ENCODE results near the gene TFEB. TPM values are rescaled to one million over a fixed set of nuclear protein-coding genes. Genes with fewer than 3 reads are reported as not detected.
A peak's percentile ranks its signal among the peaks of the same experiment; 100 is the strongest.

The TFEB gene
- total RNA-seq, 1 experiment from 2014 or later = 1.8 TPM

DNA sequence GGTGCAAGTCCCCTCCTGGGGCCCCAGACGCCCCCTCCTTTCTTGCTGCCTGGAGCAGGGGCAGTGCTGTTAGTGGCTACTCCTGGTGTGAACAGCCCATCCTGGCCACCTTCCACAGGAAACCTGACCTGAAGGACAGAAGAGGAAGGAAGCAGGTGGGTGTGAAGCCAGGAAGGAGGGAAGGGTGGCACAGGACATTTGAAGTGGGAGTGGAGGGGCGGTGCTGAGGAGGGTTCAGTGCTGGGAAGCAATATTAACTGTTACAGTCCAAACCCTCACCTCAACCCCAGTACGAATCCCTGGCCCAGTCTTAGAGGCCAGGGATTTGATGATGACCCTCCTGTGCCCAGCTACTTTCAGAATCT is 45.9 kb upstream of the TFEB start:
- no peaks in the 10 kb centered on the region for H3K27me3 ChIP-seq (replicated peaks; ENCODE audit: insufficient read depth, low read depth, low read length, poor library complexity)
- no TSS peak for BruUV-seq (replicated peaks)
- H3K4me3 ChIP-seq (ENCODE audit: low read depth, low read length, poor library complexity, severe bottlenecking) = peak overlapping the region; percentile 81
- ChIA-PET CTCF (interaction anchor here (1.6 kb wide), 1 partner anchor 413 kb away, joined by 5 read pairs; no protein-coding TSS in a partner anchor), POLR2A (ENCODE audit: low non-redundant PET) (no interaction called here)
- peaks cover 22% of the 10 kb centered on the region for H3K4me1 ChIP-seq (ENCODE audit: insufficient read depth, low read length, poor library complexity, severe bottlenecking)
- intact Hi-C loops (cut with micrococcal nuclease; ENCODE audit: unreplicated experiment) = loop anchor here (2.0 kb wide), 2 partner anchors 263 to 385 kb away; no protein-coding TSS in a partner anchor
- no peak overlapping the region for H3K27ac ChIP-seq (ENCODE audit: low read depth, low read length, poor library complexity, severe bottlenecking)
- peaks cover 6% of the 10 kb centered on the region for H3K36me3 ChIP-seq (ENCODE audit: insufficient read depth, low read length, poor library complexity, severe bottlenecking)
- TF ChIP-seq, protein P1, sequence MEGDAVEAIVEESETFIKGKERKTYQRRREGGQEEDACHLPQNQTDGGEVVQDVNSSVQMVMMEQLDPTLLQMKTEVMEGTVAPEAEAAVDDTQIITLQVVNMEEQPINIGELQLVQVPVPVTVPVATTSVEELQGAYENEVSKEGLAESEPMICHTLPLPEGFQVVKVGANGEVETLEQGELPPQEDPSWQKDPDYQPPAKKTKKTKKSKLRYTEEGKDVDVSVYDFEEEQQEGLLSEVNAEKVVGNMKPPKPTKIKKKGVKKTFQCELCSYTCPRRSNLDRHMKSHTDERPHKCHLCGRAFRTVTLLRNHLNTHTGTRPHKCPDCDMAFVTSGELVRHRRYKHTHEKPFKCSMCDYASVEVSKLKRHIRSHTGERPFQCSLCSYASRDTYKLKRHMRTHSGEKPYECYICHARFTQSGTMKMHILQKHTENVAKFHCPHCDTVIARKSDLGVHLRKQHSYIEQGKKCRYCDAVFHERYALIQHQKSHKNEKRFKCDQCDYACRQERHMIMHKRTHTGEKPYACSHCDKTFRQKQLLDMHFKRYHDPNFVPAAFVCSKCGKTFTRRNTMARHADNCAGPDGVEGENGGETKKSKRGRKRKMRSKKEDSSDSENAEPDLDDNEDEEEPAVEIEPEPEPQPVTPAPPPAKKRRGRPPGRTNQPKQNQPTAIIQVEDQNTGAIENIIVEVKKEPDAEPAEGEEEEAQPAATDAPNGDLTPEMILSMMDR (conservative IDR thresholded peaks at IDR 0.05; ENCODE audit: low read depth, low read length) = no peak
- no peak for TF ChIP-seq EZH2 (IDR thresholded peaks at IDR 0.05; ENCODE audit: borderline replicate concordance, low read depth, low read length, poor library complexity, severe bottlenecking)
- no peaks in the 10 kb centered on the region for H3K9me3 ChIP-seq (ENCODE audit: low read depth, low read length, poor library complexity, severe bottlenecking)
- DNase-seq (ENCODE audit: low spot score) = no peak

DNA sequence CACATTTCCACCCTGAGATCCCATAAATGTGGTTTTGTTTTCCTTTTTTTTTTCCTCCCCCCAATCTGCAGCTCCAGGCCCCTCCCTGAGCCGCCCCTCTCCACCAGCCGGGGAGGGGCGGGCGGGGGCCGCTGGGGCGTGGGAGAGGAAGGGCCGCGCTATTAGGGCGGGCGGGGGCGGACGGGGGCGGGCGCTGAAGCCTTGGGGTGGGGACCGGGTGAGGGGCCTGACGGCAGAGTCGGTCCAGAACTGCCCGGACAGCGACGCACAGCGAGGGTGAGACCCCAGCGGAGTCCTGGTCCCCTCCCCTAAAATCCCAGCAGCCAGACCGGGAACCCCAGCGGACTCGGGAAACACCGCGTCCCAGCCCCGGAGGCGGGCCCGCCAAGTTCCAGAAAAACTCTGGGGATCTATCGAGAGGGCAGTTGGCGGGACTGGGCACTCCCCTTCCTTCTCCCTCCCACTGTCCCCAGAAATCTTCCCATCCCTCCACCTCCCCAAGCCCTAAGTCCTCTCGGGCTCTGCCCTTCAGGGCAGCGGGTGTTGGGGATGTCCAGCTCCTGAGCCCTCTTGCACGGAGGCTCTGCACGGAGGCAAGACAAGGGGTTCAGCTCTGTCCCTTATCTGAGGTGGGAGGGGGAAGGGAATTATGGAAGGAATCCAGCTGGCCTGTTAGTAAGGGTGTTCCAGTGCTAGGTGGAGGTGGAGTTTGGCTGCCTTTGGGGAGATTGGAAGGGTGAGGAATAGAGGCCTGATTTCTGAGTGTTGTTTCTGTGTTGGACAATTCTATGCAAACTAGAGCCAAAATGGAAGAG is 45.4 kb upstream of the TFEB start, which contains the start of gene PRICKLE4:
PRICKLE4 (plus strand) TSS at position 232 of the 815 bp plus-strand sequence. CDS start 2,692 bp downstream, outside the sequence.
- Histone ChIP-seq H3K36me3 (ENCODE audit: insufficient read depth, low read length, poor library complexity, severe bottlenecking) (peaks cover 6% of the 10 kb centered on the region), H3K27ac (ENCODE audit: low read depth, low read length, poor library complexity, severe bottlenecking) (peak within 1 kb of the TSS; percentile 53), H3K27me3 (replicated peaks; ENCODE audit: insufficient read depth, low read depth, low read length, poor library complexity) (no peaks in the 10 kb centered on the region), H3K9me3 (ENCODE audit: low read depth, low read length, poor library complexity, severe bottlenecking) (no peaks in the 10 kb centered on the region), H3K4me3 (ENCODE audit: low read depth, low read length, poor library complexity, severe bottlenecking) (peak within 1 kb of the TSS; percentile 81), H3K4me1 (ENCODE audit: insufficient read depth, low read length, poor library complexity, severe bottlenecking) (peaks cover 18% of the 10 kb centered on the region)
- TF ChIP-seq, protein P1 (conservative IDR thresholded peaks at IDR 0.05; ENCODE audit: low read depth, low read length) = no peak
- no peak for TF ChIP-seq EZH2 (IDR thresholded peaks at IDR 0.05; ENCODE audit: borderline replicate concordance, low read depth, low read length, poor library complexity, severe bottlenecking)
- intact Hi-C loops (cut with micrococcal nuclease; ENCODE audit: unreplicated experiment) = loop anchor here (1.0 to 2.0 kb wide), 3 partner anchors 264 to 437 kb away; partner anchors contain the start of gene MRPS10
- POLR2A ChIA-PET (ENCODE audit: low non-redundant PET) = no interaction called here
- DNase-seq (ENCODE audit: low spot score) = peak; percentile 17
- BruUV-seq (replicated peaks) = no TSS peak
- CTCF ChIA-PET = interaction anchor here (0.5 to 1.6 kb wide), 4 partner anchors 113 to 552 kb away, joined by 3 to 7 read pairs (median 6); no protein-coding TSS in a partner anchor

DNA sequence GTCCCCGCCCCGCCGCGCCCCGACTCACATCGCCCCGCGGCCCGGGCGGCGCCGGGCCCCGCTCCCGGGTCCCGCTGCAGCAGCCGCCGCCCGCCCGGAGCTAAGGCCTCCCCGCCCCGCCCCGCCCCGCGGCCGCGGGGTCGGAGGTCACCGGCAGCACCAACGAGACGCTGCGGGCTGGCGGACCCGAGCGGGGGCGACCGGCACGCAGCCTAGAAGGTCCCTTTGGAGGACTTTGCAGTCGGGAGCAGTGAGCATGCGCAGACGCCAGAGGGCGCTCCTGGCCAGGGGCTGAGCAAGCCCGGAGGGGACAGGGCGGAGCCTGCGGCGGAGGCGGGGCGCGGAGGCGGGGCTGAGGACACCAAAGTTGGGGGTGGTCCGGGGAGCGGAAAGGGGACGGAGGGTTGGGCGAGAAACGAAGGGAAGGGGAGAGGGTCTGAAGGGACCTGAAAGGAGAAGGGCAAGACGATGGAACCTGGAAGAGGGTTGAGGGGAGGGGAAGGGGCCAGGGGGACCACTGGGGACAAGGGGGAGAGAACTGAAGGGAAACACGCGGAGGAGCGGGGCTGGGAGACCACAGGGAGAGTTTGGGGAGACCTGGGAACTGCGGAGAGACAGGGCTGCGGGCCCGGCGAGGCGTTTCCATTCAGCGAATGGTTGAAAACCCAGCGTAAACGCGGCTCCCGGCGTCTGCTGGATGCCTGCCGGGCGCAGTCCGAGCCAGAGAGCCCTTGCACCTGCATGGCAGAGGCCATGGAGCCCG is 44.6 kb upstream of the TFEB start, which contains the start of gene FRS3:
FRS3 (minus strand) TSS at position 113 of the 763 bp plus-strand sequence. CDS start 2,913 bp downstream, outside the sequence.
- Histone ChIP-seq H3K36me3 (ENCODE audit: insufficient read depth, low read length, poor library complexity, severe bottlenecking) (peaks cover 13% of the 10 kb centered on the region), H3K27ac (ENCODE audit: low read depth, low read length, poor library complexity, severe bottlenecking) (peak within 1 kb of the TSS; percentile 53), H3K27me3 (replicated peaks; ENCODE audit: insufficient read depth, low read depth, low read length, poor library complexity) (no peaks in the 10 kb centered on the region), H3K4me1 (ENCODE audit: insufficient read depth, low read length, poor library complexity, severe bottlenecking) (peaks cover 17% of the 10 kb centered on the region), H3K4me3 (ENCODE audit: low read depth, low read length, poor library complexity, severe bottlenecking) (peak within 1 kb of the TSS; percentile 81), H3K9me3 (ENCODE audit: low read depth, low read length, poor library complexity, severe bottlenecking) (no peaks in the 10 kb centered on the region)
- intact Hi-C loops (cut with micrococcal nuclease; ENCODE audit: unreplicated experiment) = loop anchor here (1.0 to 10.0 kb wide), 5 partner anchors 75 to 437 kb away; partner anchors contain the start of gene MRPS10
- ChIA-PET CTCF (interaction anchor here (0.6 to 0.7 kb wide), 3 partner anchors 71 to 553 kb away, joined by 3 to 7 read pairs (median 4); no protein-coding TSS in a partner anchor), POLR2A (ENCODE audit: low non-redundant PET) (interaction anchor here (0.6 kb wide), 1 partner anchor 1150 kb away, joined by 3 read pairs; no protein-coding TSS in a partner anchor)
- TF ChIP-seq EZH2 (IDR thresholded peaks at IDR 0.05; ENCODE audit: borderline replicate concordance, low read depth, low read length, poor library complexity, severe bottlenecking) = no peak
- TF ChIP-seq, protein P1 (conservative IDR thresholded peaks at IDR 0.05; ENCODE audit: low read depth, low read length) = peak; percentile 95
- DNase-seq (ENCODE audit: low spot score) = peak; percentile 96
- no TSS peak for BruUV-seq (replicated peaks)
